Hematopoietic multipotent progenitor cell treated with erythropoietin and hydrocortisone succinate and interleukin-3 and kit ligand, for 8 days (in vitro differentiated cells): Measurements from ENCODE around the gene MPPE1.
"Not testable (repeated sequence)": the region's sequence is repeated elsewhere in the genome, so short reads cannot be mapped to it uniquely, and the experiment has no call there.

Source experiments
- DNase-seq: peaks from one replicate; pipeline ENCODE4 v3.0.0-alpha.2; 2015

Gene MPPE1, protein sequence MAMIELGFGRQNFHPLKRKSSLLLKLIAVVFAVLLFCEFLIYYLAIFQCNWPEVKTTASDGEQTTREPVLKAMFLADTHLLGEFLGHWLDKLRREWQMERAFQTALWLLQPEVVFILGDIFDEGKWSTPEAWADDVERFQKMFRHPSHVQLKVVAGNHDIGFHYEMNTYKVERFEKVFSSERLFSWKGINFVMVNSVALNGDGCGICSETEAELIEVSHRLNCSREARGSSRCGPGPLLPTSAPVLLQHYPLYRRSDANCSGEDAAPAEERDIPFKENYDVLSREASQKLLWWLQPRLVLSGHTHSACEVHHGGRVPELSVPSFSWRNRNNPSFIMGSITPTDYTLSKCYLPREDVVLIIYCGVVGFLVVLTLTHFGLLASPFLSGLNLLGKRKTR

DNA sequence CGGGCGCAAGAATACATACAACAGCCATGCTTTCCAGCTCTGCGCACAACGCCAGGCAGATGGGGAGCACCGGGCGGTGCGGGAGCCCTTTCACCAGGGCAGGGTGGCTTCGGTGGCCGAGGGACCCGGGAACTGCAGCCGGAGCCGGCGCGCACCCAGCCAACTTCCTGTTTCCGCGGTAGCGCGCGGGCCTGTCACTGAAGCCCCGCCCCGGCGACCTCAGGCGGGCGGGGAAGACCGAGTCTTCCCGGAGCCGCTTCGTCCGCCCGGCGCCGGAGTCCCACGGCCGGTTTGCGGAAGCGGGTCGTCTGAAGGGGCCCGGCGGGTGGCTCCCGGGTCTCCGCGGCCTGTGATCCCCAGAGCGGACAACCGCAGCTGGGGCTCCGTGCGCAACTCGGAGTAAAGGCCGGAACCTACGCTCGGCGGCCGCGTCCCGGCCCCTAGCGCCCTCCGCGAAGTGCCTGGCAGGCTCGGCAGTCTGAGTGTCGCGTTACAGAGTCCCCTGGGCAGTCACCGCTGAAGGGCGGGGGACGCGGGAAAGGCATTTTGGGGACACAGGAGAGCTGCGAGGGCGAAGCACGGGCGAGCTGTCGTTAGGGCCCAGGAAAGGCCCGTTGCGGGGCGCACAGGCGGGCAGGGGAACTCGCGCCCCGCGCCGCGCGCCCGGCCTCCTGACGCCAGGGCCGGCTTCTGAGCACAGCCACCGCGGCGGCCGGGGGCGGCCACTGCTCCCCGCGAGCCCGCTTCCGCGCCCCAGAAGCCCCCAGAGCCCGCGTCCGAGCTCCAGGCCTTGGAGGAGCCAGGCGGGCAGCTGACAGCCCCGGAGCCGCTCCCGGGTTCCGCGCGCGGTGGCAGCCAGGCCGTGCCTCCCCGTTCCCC lies at the start of gene MPPE1:
MPPE1 (minus strand) TSS at position 136 of the 879 bp plus-strand sequence. CDS start 11,053 bp downstream, outside the sequence.
- peak; percentile 89 for DNase-seq

DNA sequence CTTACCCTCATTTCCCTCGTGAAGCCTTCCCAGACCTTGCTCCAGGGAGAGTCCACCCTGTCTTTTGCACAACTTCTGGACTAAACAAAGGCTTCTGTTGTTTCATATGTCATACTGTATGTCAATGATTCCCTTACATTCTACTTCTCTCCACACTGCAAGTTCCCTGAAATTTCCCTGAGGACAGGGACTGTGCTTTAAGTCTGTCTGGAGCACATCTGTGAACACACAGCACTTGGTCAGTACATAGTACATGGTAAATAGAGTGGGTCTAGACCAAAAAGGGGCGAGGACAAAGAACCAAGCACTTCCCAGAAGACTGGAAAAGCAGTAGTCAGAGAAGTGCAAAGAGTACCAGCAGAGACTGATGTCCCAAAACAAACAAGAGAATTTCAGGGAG lies 49.5 kb upstream of the MPPE1 start:
- no peak for DNase-seq

DNA sequence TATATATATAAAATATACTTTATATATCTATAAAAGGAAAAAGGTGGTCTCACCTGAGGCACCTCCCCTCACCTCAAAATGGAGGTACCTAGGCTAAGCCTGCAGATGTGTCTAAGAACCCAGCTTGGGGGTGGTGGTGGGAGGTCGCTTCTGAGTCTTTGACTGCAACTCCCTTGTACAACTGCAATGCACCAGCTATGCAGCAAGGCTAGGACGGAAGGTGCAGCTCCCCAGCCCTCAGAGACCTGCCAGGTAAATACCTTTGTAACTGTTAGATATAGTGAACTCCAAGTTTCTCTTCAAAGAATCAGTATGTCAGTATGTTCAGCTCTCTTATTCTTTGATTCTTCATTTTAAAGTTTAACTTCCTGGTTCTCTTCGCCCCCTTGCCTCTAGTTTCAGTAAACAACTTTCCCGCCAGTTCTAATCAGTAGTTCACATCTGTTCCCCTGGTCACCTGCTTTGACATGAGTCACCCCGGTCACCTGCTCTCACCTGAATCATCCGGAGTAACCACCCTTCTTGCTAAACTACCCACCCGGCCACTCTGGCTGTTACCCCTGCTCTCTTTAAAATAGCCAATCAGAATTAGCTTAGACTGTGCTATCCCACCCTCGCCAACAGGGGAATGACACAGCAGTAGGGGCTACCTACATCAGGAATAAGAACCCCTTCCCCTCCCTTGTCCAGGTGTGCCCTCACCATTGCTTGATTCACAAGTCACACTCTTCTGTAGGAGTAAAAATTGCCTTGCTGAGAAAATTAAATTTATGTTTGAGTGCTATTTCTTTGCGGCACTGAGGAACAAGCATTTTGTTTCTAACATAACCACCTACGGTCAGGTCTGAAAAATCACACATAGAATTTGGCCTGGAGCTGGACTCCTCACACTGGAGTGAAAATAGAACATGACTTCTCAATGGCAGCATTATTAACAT lies 48.5 kb upstream of the MPPE1 start:
- no peak for DNase-seq

DNA sequence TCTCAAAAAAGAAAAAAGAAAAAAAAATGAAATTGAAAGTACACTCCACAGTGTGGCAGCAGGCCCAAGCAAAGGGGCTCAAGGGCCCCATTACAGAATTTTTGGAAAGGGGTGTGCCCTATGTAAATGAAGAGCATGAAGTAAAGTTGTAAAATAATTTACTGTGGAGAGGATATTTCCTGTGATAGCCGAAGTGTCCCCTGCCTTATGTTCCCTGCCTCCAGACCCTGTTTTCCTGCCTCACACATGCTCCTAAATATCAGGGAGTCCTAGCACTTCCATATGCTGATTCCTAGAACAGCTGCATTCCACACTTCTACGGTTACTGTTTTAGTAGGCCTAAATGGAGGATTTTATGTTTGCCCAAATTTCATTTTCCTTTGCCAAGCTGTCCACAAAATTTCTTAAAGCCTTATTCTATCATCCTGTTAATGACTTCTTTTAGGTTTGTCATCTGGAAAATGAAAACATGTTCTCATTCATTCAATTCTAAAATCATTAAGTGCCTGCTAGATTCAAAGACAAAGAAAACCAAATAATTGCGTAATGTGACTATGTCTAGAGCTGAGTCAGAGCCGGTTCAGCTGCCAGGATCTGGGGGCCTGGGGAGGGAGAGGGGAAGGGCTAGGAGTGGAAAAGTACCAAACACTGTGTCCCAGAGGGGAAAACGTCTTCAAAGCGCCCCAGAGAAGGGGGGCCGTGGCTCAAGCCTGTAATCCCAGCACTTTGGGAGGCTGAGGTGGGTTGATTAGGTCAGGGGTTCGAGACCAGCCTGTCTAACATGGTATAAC lies 47.3 kb upstream of the MPPE1 start:
- DNase-seq: peak; percentile 34

DNA sequence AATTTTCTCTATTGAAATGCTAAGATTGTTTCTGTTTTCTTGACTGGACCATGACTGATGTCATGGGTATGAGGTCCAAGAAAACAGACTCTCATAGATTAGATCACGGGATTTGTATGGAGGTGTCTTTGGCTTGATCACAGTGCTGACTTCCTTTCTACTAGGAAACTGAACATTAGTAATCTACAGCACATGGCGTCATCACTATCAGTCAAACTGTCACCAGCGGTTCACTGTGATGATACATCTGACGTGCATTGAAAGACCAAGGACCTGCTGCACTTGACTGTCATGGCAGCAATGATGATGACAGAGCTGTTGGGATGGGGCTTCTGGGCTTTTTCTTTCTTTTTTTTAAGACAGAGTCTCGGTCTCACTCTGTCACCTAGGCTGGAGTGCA lies 45.0 kb upstream of the MPPE1 start:
- peak; percentile 42 for DNase-seq

DNA sequence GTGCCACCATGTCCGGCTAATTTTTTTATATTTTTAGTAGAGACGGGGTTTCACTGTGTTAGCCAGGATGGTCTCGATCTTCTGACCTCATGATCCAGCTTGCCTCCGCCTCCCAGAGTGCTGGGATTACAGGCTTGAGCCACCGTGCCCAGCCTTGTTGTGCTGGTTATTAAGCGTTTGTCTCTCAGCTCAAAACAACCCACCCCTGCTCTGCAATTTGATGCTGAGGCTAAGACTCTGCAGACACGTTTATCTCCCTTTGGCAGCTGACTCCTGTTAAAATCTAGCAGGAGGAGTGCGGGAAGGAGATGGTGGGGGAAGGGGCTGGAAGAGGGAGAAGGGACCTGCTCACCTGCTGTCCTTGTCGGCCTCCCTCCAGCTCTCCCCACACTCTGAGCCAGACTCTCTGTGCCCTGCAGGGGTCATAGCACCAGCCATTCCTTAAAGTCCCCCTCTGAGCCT lies 43.3 kb upstream of the MPPE1 start:
- DNase-seq: peak; percentile 51

DNA sequence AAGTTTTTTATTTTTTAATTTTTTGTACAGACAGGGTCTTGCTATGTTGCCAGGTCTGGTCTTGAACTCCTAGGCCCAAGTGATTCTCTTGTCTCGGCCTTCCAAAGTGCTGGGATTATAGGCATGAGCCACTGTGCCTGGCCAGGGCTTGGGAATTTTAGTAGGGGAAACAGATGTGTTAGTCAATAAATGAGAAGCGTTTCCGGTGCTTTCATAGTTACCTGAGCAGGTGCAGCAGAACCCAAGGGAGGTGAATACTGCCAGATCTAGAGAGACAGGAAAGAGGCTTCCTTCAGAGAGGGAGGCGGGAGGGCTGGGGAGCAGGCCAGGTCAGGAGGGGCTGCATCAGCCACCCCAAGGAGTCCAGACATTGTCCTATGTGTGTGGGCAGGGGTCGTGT lies 42.7 kb upstream of the MPPE1 start:
- no peak for DNase-seq

DNA sequence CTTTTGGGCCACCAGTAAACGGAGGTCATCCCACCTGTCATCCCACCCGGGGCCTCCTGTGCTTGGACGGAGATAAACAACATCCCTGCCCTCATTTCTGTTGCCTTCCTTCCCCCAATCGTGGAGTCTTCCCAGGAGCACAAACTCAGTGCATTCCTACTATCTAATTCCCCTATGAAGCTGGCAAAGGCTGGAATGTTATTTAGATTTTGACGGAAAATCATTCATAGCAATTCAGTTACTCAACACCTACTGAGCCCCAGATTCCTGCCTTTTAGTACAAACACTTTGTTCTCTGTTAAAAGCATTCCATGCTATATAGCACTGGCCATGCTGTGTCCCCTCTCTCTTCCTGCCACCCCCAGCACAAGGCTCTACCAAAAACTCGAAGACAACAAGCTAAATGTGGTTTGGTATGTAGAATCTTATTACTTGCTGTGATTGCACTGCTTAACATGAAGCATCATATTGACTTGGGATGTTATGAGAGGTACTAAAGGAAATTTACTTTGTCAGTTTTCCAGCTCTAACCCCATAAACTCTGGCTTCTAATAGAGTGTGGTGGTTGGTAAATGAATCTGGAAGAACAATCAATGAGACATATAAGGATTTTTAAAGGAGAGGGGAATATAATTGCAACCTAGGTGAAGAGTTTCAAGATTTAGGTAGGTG lies 40.9 kb upstream of the MPPE1 start:
- DNase-seq: no peak

DNA sequence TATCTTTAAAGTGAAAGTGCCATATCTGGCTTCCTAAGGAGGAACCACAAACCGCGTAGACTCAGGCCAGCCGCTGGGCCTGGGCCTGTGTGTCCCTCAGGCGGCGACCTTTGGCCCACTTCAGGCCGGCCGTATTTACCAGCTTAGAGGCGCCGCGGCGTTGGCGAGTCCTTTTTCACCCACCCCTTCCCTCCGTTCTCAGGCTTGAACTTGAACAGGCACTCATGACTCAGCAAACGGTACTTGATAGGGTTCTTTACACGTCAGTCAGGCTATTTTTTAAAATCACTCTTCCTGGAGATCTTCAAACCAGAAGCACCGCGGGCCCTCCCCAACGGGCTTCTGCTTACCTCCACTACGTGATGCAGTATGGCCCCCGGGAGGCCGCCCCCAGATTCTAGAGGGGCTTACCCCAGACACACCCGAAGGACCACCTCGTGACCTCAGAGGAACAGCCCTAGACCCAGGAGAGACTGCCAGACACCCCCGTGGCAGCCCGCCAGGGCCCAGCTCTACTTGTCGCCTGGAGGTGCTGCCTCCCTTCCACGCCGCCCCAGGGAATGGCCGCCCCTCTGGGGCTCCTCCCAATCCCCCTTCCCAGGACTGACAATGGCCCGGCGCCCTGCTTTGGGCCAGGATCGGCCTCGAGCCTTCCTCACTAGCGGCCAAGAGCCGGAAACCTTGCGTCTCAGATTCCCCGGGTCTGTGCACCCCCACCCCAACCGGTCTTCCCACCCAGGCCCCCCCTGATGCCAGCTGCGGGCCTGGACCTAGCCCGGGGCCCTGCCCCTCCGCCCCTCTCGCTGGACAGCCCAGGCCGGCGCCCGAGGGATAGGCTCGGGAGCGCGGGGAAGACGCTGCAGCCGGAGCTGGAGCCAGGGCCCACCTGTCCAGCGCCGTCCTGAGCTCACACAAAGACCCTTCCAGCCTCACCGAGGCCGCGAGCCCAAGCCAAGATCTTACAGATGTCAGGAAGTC lies 39.4 kb upstream of the MPPE1 start:
- DNase-seq: peak; percentile 98

DNA sequence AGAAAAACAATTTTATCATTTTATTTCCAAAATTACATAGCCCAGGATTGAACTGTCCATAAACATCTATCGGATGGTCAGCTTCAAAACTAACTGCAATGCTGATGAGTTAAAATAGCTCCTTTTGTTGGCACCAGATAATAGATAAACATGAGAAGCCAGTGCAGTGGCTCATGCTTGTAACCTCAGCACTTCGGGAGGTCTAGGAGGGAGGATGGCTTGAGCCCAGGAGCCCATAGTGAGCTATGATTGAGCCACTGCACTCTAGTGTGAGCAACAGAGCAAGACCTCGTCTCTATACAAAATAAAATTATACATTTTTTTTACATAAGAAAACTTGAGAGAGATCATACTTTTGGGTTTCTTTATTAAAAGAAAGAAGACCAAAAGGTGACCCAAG lies 38.6 kb upstream of the MPPE1 start:
- DNase-seq: peak; percentile 80

DNA sequence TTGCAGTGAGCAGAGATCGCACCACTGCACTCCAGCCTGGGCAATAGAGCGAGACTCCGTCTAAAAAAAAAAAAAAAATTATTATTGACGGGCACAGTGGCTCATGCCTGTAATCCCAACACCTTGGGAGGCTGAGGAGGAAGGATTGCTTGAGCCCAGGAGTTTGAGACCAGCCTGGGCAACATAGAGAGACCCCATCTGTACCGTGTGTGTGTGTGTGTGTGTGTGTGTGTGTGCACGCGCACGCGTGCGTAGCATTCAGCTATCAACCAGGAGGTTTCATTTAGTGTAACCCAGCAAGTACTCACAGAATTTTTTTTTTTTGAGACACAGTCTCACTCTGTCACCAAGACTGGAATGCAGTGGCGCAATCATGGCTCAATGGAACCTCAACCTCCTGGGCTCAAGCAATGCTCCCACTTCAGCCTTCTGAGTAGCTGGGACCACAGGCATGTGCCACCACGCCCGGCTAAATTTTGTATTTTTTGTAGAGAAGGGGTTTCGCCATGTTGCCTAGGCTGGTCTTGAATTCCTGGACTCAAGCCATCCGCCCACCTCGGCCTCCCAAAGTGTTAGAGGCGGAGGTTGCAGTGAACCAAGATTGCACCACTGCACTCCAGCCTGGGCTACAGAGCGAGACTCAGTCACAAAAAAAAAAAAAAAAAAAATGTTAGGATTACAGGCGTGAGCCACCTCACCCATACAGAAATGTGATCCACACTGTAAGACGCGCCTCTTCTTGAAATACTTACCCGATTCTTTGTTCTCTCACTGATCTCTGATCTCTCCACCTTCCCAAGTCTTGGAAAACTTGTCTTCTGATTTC lies 37.9 kb upstream of the MPPE1 start:
- DNase-seq: not testable (repeated sequence)

DNA sequence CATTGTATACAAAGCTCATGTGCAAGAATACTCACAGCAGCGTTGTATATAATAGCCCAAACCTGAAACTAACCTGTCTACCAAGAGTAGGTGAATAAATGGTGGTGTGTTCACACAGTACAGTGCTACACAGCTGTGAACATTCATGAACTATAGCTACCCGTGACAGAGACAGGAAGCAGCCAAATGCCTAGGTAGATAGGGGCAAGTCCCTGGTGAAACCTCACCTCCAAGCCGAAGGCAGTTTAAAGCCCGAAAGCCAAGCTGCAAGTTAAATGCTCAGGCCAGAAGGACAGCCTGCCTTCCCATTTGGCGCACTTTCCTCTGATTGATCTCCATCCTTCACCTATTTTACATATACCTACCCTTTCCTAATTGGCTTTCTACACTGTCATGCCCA lies 36.7 kb upstream of the MPPE1 start:
- no peak for DNase-seq

DNA sequence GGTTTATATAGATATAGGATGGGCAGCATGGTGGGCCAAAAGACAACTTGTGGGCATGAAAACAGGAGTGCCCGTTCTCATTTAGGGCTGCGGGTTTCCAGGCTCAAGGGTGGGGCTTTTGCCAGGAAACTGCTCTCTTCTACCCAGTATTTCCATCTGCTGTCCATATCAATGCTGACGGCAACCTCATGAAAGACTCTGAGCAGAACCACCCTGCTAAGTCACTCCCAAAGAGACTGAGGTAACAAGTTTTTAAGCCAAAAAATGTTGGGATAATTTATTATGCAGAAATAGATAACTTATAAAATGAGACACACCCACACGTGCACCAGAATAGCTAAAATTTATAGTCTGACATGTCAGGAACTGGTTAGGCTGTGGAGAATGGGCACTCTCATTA lies 36.1 kb upstream of the MPPE1 start:
- DNase-seq: peak; percentile 95

DNA sequence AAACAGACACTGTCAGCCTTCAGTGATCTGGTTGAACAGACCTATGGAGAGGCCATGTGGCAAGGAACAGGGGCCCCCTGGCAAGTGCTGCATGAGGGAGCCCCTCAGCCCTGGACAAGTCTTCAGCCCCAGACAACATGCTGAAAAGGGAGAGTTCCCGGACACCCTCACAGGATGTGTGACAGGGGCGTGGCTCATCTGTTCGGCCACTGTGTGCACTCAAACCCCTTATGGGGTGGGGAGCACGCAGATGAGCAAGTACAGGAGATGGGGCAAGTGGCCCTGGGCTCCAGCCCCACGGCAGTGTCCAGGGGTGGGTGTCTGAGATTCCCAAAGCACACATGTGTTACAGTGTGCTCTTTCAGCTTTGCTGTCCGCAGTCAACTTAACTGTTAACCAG lies 35.4 kb upstream of the MPPE1 start:
- peak; percentile 72 for DNase-seq

DNA sequence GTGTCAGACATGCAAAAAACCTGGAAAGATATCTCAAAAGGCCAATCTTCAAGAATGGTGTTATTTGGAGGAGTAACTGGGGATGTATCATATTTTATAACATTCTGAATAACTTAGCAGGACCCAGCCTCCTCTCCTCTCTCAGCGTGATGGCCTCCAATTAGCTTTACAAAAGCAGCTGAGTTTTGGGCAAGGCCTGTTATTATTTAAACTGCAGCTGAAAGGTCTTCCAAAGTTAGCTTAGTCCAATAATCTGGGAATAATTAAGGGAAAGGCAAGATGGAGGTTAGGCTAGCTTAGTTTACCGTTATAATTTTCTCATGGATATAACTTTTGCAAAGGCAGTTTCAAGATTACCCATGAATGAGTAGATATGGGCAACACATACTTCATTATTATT lies 32.8 kb upstream of the MPPE1 start:
- no peak for DNase-seq

DNA sequence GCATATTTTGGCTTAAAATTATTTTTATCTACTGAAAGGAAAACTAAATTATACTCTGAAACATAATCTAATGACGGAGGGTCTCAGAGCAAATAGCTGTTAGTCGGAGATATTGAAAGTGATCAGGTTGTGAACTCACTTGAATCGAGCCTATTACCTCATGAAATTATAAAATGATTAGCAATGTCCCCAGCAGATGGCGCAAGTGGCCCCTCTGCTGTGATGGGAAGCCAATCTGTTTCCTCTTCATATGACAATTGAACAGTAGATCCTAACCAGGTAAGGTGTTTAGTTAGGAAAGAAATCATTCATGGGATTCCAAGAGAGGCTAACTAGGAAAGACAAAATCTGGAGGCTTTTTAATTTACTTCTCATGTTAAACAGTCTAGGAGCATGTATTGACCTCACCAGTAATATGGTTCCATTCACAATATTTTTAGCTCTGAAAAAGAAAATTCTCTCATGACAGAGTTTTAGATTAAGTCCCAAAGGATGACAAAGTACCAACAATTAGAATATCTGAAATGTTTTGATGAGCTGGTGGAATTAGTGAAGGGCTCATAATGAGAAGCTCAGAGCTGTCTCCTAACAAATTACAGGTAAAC lies 29.9 kb upstream of the MPPE1 start:
- peak; percentile 82 for DNase-seq

DNA sequence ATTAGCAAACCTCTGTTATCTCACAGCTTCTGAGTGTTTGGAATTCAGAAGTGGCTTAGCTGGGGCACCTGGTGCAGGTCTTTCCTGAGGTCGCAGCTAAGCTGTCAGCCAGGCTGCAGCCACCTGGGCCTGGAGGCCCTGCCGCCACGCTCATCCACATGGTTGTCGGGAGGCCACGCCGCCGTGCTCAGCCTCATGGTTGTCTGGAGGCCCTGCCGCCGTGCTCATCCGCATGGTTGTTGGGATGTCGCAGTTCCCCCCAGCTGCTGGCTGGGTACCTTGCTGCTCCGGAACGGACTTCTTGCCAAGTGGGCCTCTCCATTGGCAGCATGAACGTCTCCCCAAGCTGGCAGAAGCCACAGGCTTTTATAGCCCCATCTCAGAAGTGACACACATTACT lies 24.3 kb upstream of the MPPE1 start:
- DNase-seq: no peak

DNA sequence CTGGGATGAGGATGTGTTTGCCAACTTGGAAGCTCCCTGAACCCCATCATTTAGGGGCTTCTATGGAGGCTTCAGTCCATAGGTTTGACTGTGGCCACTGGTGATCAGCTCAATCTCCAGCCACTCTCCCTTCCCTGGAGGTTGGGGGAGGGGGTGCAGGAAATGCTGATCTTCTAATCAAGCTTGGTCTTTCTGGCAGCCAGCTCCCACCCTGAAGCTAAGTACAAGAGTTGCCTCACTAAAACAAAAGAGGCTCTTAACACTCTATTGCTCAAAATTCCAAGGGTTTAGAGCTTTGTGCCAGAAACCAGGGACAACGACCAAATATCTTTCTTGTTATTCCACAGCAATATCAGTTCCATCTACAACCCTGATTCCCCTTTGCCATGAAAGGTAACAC lies 19.4 kb upstream of the MPPE1 start:
- no peak for DNase-seq
